WI38 (cell line): Measurements from ENCODE around the gene COL15A1.

Experiments used
- H3K4me3 ChIP-seq: 2 replicates; pipeline ENCODE4 v1.5.1; 2011; ENCODE audit warnings: low read depth, mild to moderate bottlenecking, control low read depth, low read length
- CTCF ChIP-seq: IDR thresholded peaks from 2 replicates; pipeline ENCODE4 v1.5.1; 2012; ENCODE audit warnings: low read depth, mild to moderate bottlenecking, control low read depth, low read length

COL15A1 gene

GRCh38 chr9:99049641-99050040 lies 105.9 kb downstream of the COL15A1 start:
- no peak for TF ChIP-seq CTCF
- H3K4me3 ChIP-seq = no peak overlapping the region

- TF ChIP-seq CTCF = no peak
- no peak overlapping the region for H3K4me3 ChIP-seq
Observed at GRCh38 chr9:99050292-99050911, 106.7 kb downstream of the COL15A1 start.

GRCh38 chr9:99050924-99051323 lies 107.2 kb downstream of the COL15A1 start:
- no peak for TF ChIP-seq CTCF

GRCh38 chr9:99051406-99051805 lies 107.7 kb downstream of the COL15A1 start:
- H3K4me3 ChIP-seq = no peak overlapping the region
- TF ChIP-seq CTCF = no peak

More at GRCh38 chr9:99050924-99051323, 107.2 kb downstream of the COL15A1 start:
- no peak overlapping the region for H3K4me3 ChIP-seq

- no peak for TF ChIP-seq CTCF
- no peak overlapping the region for H3K4me3 ChIP-seq
Observed at GRCh38 chr9:99051851-99052250, 108.1 kb downstream of the COL15A1 start.

- H3K4me3 ChIP-seq = no peak overlapping the region
- no peak for TF ChIP-seq CTCF
Observed at GRCh38 chr9:99052815-99053715, 109.4 kb downstream of the COL15A1 start.

- TF ChIP-seq CTCF = no peak
- H3K4me3 ChIP-seq = no peak overlapping the region
Observed at GRCh38 chr9:99054581-99054980, 110.9 kb downstream of the COL15A1 start.
